ENCODE data around the gene POLRMT.

GRCh38 chr19:604355-604754, 29.0 kb downstream of the POLRMT start:
- TF ChIP-seq FOXA1 (IDR thresholded peaks at IDR 0.05) (no peak), BHLHE40 (IDR thresholded peaks at IDR 0.05; ENCODE audit: borderline replicate concordance) (no peak), FOXK2 (IDR thresholded peaks at IDR 0.05) (no peak), FOXM1 (IDR thresholded peaks at IDR 0.05; ENCODE audit: borderline replicate concordance) (no peak), L3MBTL2 (conservative IDR thresholded peaks at IDR 0.05) (no peak)

Data from HEK293T (cell line).